ENCODE results near the gene FHIT. TPM values are rescaled to one million over a fixed set of nuclear protein-coding genes. Genes with fewer than 3 reads are reported as not detected.

FHIT gene
- total and polyA plus RNA-seq, 2 experiments from 2014 or later = 9.7 to 16.2 TPM

GRCh38 chr3:60028233-60028632 is 1223.0 kb downstream of the FHIT start:
- WGBS (ENCODE audit: low lambda C conversion rate, missing lambda C conversion rate) = 96% methylated on average over 2 of the region's 2 CpGs
- Histone ChIP-seq H3K9me3 (ENCODE audit: low read depth) (no peaks in the 10 kb centered on the region), H4K20me1 (ENCODE audit: insufficient read depth, poor library complexity, severe bottlenecking) (no peaks in the 10 kb centered on the region), H3K27me3 (no peaks in the 10 kb centered on the region), H3K79me2 (no peaks in the 10 kb centered on the region), H3K9me2 (replicated peaks; ENCODE audit: insufficient read depth) (no peaks in the 10 kb centered on the region), H3K36me3 (replicated peaks; ENCODE audit: insufficient read depth, low read depth) (no peaks in the 10 kb centered on the region), H3K4me2 (no peak overlapping the region), H2AFZ (no peak overlapping the region), H3K4me3 (no peak overlapping the region), H3K4me1 (ENCODE audit: insufficient read depth) (peaks cover 8% of the 10 kb centered on the region), H3K27ac (no peak overlapping the region)
- no peak for TF ChIP-seq CTCF (IDR thresholded peaks at IDR 0.05; ENCODE audit: poor library complexity)
- no peak for TF ChIP-seq EZH2 (IDR thresholded peaks at IDR 0.05; ENCODE audit: borderline replicate concordance)
- TF ChIP-seq EZH2phosphoT487 (IDR thresholded peaks at IDR 0.05; ENCODE audit: low read depth, severe bottlenecking, unreplicated experiment) = no peak
- DNase-seq (ENCODE audit: low spot score) = no peak

GRCh38 chr3:60027335-60027734 is 1223.9 kb downstream of the FHIT start:
- Histone ChIP-seq H4K20me1 (ENCODE audit: insufficient read depth, poor library complexity, severe bottlenecking) (no peaks in the 10 kb centered on the region), H3K4me1 (ENCODE audit: insufficient read depth) (peaks cover 8% of the 10 kb centered on the region), H3K79me2 (no peaks in the 10 kb centered on the region), H3K27ac (no peak overlapping the region), H3K9me3 (ENCODE audit: low read depth) (no peaks in the 10 kb centered on the region), H3K4me3 (no peak overlapping the region), H3K36me3 (replicated peaks; ENCODE audit: insufficient read depth, low read depth) (no peaks in the 10 kb centered on the region), H3K27me3 (no peaks in the 10 kb centered on the region), H3K4me2 (no peak overlapping the region), H2AFZ (no peak overlapping the region), H3K9me2 (replicated peaks; ENCODE audit: insufficient read depth) (no peaks in the 10 kb centered on the region)
- WGBS (ENCODE audit: low lambda C conversion rate, missing lambda C conversion rate) = 97% methylated on average over 7 of the region's 7 CpGs
- TF ChIP-seq EZH2phosphoT487 (IDR thresholded peaks at IDR 0.05; ENCODE audit: low read depth, severe bottlenecking, unreplicated experiment) (no peak), CTCF (IDR thresholded peaks at IDR 0.05; ENCODE audit: poor library complexity) (no peak), EZH2 (IDR thresholded peaks at IDR 0.05; ENCODE audit: borderline replicate concordance) (no peak)
- DNase-seq (ENCODE audit: low spot score) = no peak

- no peaks in the 10 kb centered on the region for H3K9me3 ChIP-seq (ENCODE audit: low read depth)
- H3K4me2 ChIP-seq = no peak overlapping the region
- H2AFZ ChIP-seq = no peak overlapping the region
- H3K36me3 ChIP-seq (replicated peaks; ENCODE audit: insufficient read depth, low read depth) = no peaks in the 10 kb centered on the region
- no peak for DNase-seq (ENCODE audit: low spot score)
- no peaks in the 10 kb centered on the region for H3K79me2 ChIP-seq
- no peaks in the 10 kb centered on the region for H3K27me3 ChIP-seq
- no peaks in the 10 kb centered on the region for H4K20me1 ChIP-seq (ENCODE audit: insufficient read depth, poor library complexity, severe bottlenecking)
- H3K9me2 ChIP-seq (replicated peaks; ENCODE audit: insufficient read depth) = no peaks in the 10 kb centered on the region
- H3K4me1 ChIP-seq (ENCODE audit: insufficient read depth) = peaks cover 8% of the 10 kb centered on the region
- no peak overlapping the region for H3K27ac ChIP-seq
- no peak overlapping the region for H3K4me3 ChIP-seq
- TF ChIP-seq EZH2phosphoT487 (IDR thresholded peaks at IDR 0.05; ENCODE audit: low read depth, severe bottlenecking, unreplicated experiment) (no peak), EZH2 (IDR thresholded peaks at IDR 0.05; ENCODE audit: borderline replicate concordance) (no peak), CTCF (IDR thresholded peaks at IDR 0.05; ENCODE audit: poor library complexity) (no peak)
- 64% methylated on average over 3 of the region's 3 CpGs for WGBS (ENCODE audit: low lambda C conversion rate, missing lambda C conversion rate)
These were observed 1225.9 kb downstream of the FHIT start for GRCh38 chr3:60025096-60026050.

All from hepatocyte (in vitro differentiated cells).